ENCODE data around the gene AADACL4.
"Not testable (repeated sequence)": the region's sequence is repeated elsewhere in the genome, so short reads cannot be mapped to it uniquely, and the experiment has no call there.

AADACL4 gene

GRCh38 chr1:12697397-12697796 is 53.5 kb downstream of the AADACL4 start:
- no peak overlapping the region for H3K4me3 ChIP-seq
- no peak overlapping the region for H3K9ac ChIP-seq
- no peaks in the 10 kb centered on the region for H3K4me1 ChIP-seq
- no peaks in the 10 kb centered on the region for H3K36me3 ChIP-seq
- no peak for TF ChIP-seq Cebpa-rat (IDR thresholded peaks at IDR 0.05)
- no peak overlapping the region for H3K27ac ChIP-seq
- H4K20me1 ChIP-seq, result no peaks in the 10 kb centered on the region
- H3K9me3 ChIP-seq, result peaks cover 7% of the 10 kb centered on the region; the same call in 1 of the 2 replicates
- H3K4me2 ChIP-seq, result no peak overlapping the region
- no peaks in the 10 kb centered on the region for H3K27me3 ChIP-seq

- Histone ChIP-seq H3K4me2 (no peak overlapping the region), H3K9me3 (peaks cover 30% of the 10 kb centered on the region), H3K4me3 (no peak overlapping the region), H4K20me1 (no peaks in the 10 kb centered on the region), H3K27ac (no peak overlapping the region), H3K36me3 (no peaks in the 10 kb centered on the region), H3K4me1 (no peaks in the 10 kb centered on the region), H3K9ac (no peak overlapping the region), H3K27me3 (no peaks in the 10 kb centered on the region)
- no peak for TF ChIP-seq Cebpa-rat (IDR thresholded peaks at IDR 0.05)
These were observed 60.1 kb downstream of the AADACL4 start for GRCh38 chr1:12703821-12704451.

- no peak for TF ChIP-seq Cebpa-rat (IDR thresholded peaks at IDR 0.05)
- Histone ChIP-seq H3K4me2 (no peak overlapping the region), H3K27ac (no peak overlapping the region), H3K4me1 (no peaks in the 10 kb centered on the region), H4K20me1 (no peaks in the 10 kb centered on the region), H3K4me3 (no peak overlapping the region), H3K9me3 (peaks cover 30% of the 10 kb centered on the region), H3K36me3 (no peaks in the 10 kb centered on the region), H3K27me3 (no peaks in the 10 kb centered on the region), H3K9ac (no peak overlapping the region)
These were observed 62.2 kb downstream of the AADACL4 start for GRCh38 chr1:12706061-12706460.

GRCh38 chr1:12708396-12709090 is 64.7 kb downstream of the AADACL4 start:
- Histone ChIP-seq H3K27ac (no peak overlapping the region), H3K4me3 (no peak overlapping the region), H4K20me1 (no peaks in the 10 kb centered on the region), H3K9me3 (peaks cover 13% of the 10 kb centered on the region), H3K9ac (no peak overlapping the region), H3K27me3 (no peaks in the 10 kb centered on the region), H3K36me3 (no peaks in the 10 kb centered on the region), H3K4me1 (no peaks in the 10 kb centered on the region), H3K4me2 (no peak overlapping the region)
- no peak for TF ChIP-seq Cebpa-rat (IDR thresholded peaks at IDR 0.05)

GRCh38 chr1:12709091-12709491 is 65.2 kb downstream of the AADACL4 start:
- H3K27me3 ChIP-seq, result no peaks in the 10 kb centered on the region
- no peak overlapping the region for H3K9ac ChIP-seq
- H3K9me3 ChIP-seq, result peaks cover 8% of the 10 kb centered on the region
- H3K27ac ChIP-seq, result no peak overlapping the region
- H4K20me1 ChIP-seq, result no peaks in the 10 kb centered on the region
- H3K36me3 ChIP-seq, result no peaks in the 10 kb centered on the region
- H3K4me1 ChIP-seq, result no peaks in the 10 kb centered on the region
- H3K4me2 ChIP-seq, result no peak overlapping the region
- H3K4me3 ChIP-seq, result no peak overlapping the region
- TF ChIP-seq Cebpa-rat (IDR thresholded peaks at IDR 0.05), result no peak

- H3K27ac ChIP-seq, result no peak overlapping the region
- H3K4me3 ChIP-seq, result no peak overlapping the region
- 0 out of 2 replicates have a peak, but pooled peaks cover 2% of the 10 kb centered on the region for H3K9me3 ChIP-seq
- H3K36me3 ChIP-seq, result no peaks in the 10 kb centered on the region
- no peaks in the 10 kb centered on the region for H4K20me1 ChIP-seq
- no peak for TF ChIP-seq Cebpa-rat (IDR thresholded peaks at IDR 0.05)
- H3K4me1 ChIP-seq, result no peaks in the 10 kb centered on the region
- H3K27me3 ChIP-seq, result no peaks in the 10 kb centered on the region
- H3K4me2 ChIP-seq, result no peak overlapping the region
- H3K9ac ChIP-seq, result no peak overlapping the region
These were observed 65.8 kb downstream of the AADACL4 start for GRCh38 chr1:12709696-12710095.

- Histone ChIP-seq H3K4me1 (no peaks in the 10 kb centered on the region), H3K36me3 (no peaks in the 10 kb centered on the region), H4K20me1 (no peaks in the 10 kb centered on the region), H3K27me3 (no peaks in the 10 kb centered on the region), H3K9me3 (no peaks in the 10 kb centered on the region), H3K4me2 (no peak overlapping the region), H3K9ac (no peak overlapping the region), H3K27ac (no peak overlapping the region), H3K4me3 (no peak overlapping the region)
- TF ChIP-seq Cebpa-rat (IDR thresholded peaks at IDR 0.05), result no peak
These were observed 67.7 kb downstream of the AADACL4 start for GRCh38 chr1:12711536-12711935.

- no peaks in the 10 kb centered on the region for H3K27me3 ChIP-seq
- no peak overlapping the region for H3K4me3 ChIP-seq
- H3K4me2 ChIP-seq, result no peak overlapping the region
These were observed 68.2 kb downstream of the AADACL4 start for GRCh38 chr1:12712076-12712475.

GRCh38 chr1:12712929-12713328 is 69.0 kb downstream of the AADACL4 start:
- Histone ChIP-seq H3K36me3 (no peaks in the 10 kb centered on the region), H3K9me3 (no peaks in the 10 kb centered on the region), H3K27me3 (no peaks in the 10 kb centered on the region), H3K4me2 (no peak overlapping the region), H3K27ac (no peak overlapping the region), H4K20me1 (no peaks in the 10 kb centered on the region), H3K4me1 (no peaks in the 10 kb centered on the region), H3K4me3 (no peak overlapping the region), H3K9ac (no peak overlapping the region)
- no peak for TF ChIP-seq Cebpa-rat (IDR thresholded peaks at IDR 0.05)

More at GRCh38 chr1:12712076-12712475, 68.2 kb downstream of the AADACL4 start:
- no peaks in the 10 kb centered on the region for H3K4me1 ChIP-seq
- no peaks in the 10 kb centered on the region for H3K36me3 ChIP-seq
- no peaks in the 10 kb centered on the region for H3K9me3 ChIP-seq
- no peak overlapping the region for H3K27ac ChIP-seq
- no peaks in the 10 kb centered on the region for H4K20me1 ChIP-seq
- no peak for TF ChIP-seq Cebpa-rat (IDR thresholded peaks at IDR 0.05)
- no peak overlapping the region for H3K9ac ChIP-seq

- H3K4me1 ChIP-seq, H3K9ac ChIP-seq: not testable (repeated sequence)
These were observed 69.8 kb downstream of the AADACL4 start for GRCh38 chr1:12713651-12714050.

More at GRCh38 chr1:12713651-12714050, 69.8 kb downstream of the AADACL4 start:
- H3K4me3 ChIP-seq, H3K36me3 ChIP-seq, H3K4me2 ChIP-seq, H3K27ac ChIP-seq, H3K9me3 ChIP-seq, H4K20me1 ChIP-seq, H3K27me3 ChIP-seq: not testable (repeated sequence)
